Kidney tubule cell (primary cell): ENCODE measurements around the gene FDXR.
"Not testable (repeated sequence)": the region's sequence is repeated elsewhere in the genome, so short reads cannot be mapped to it uniquely, and the experiment has no call there.

ENCODE experiments used
- DNase-seq: peaks from one replicate; pipeline ENCODE4 v3.0.0-alpha.2; 2018; ENCODE audit warnings: low spot score

Gene FDXR

GRCh38 chr17:74871356-74872076 lies 1.3 kb downstream of the FDXR start:
- DNase-seq: no peak

- peak; percentile 43 for DNase-seq
Measured at GRCh38 chr17:74870512-74870911, 2.3 kb downstream of the FDXR start.

DNA sequence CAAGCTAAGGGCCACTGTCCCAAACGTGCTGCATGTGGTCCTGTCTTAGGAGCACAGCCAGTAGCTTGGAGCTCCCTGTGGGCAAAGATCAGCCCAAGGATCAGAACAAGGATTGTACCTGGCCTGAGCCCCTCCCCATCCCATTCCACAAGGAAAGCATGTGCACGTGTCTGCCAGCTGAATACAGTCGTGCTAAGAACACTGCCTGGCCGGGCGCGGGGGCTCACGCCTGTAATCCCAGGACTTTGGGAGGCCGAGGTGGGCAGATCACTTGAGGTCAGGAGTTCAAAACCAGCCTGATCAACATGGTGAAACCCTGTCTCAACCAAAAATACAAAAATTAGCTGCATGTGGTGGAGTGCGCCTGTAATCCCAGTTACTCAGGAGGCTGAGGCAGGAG lies 2.8 kb downstream of the FDXR start:
- DNase-seq: not testable (repeated sequence)

GRCh38 chr17:74868908-74869255 lies 3.9 kb downstream of the FDXR start:
- no peak for DNase-seq

GRCh38 chr17:74868251-74868907 lies 4.4 kb downstream of the FDXR start:
- DNase-seq: no peak

DNA sequence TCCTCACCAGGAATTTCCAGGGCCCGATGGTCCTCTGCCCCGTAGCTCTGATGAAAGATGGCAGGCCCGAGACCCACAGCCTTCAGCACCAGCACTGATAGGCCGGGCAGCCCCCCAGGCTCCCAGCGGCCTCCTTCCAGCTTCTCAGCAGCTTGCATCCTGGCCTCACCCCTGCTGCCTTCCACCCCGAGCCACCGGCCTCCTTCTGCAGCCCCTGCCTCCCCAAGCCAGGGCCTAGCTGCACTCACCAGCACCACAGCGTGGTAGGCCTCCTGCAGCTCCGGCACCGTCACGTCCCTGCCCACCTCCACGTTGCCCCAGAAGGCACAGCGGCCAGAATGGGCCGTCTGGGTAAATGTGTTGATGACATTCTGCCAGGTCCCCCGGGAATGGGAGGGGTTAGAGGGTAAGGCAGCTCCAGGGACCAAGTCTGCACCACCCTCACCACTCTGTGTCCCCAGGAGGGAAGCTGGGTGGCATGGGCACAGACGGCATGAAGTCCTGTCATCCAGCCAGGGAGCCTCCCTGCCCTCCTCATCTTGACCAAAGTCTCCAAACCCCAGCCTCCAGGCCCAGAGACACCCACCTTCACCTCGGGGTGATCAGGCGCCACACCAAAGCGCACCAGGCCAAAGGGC lies 6.5 kb downstream of the FDXR start:
- no peak for DNase-seq

DNA sequence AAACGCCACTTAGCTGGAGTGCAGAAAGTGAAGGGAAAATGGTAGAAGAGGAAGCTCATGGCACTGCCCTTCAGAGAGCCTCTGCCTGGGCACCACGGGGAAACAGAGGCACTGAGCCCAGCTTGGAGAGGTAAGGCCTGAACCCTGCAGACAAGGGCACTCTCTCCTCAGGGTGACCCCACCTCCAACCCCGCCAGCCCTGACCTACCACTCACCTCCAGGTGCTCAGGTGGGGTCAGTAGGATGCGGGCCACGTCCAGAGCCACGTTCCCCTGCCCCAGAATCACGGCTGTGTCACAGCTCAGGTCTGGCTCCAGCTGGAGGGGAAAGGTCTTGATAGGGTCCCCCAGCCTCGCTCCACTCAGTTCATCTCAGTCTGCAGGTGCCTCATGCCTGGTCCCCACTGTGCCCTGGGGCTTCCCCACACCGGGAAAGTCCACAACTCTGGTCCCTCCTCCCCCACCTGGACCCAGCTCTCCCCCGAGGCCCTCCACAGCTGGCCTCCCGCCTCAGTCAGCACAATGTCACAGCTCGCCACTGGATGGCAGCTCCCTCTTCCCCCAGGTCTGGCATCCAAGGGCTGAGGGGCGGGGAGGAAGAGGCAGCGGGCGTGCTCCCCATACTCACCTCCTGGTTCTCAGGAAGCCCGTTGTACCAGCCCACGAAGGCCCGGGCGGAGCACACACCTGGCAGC lies 7.1 kb downstream of the FDXR start:
- DNase-seq: no peak

DNA sequence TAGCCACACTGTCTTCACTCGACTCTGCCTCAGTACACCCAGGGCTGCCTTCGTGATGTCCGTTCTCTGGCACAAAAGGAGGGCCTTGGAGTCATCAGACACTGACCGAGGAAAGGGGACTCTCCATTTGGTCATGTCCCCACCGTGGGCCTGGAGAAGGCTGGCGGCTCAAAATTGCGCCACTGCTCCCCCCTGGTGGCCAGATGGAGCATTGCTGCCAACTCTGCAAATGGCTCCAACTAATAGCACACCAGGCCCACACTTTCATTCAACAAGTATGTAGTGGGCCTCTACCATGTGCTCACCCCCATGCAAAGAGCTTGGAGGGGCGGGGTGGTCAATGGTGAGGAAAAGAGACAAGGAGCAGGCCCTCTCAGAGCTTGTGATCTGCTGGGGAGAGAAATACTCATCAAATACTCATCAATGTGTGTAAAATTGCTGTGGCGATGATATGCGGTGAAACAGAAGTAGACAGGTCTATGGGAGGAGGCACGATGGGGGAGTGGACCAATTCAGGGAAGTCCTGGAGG lies 7.9 kb downstream of the FDXR start:
- peak; percentile 66 for DNase-seq

DNA sequence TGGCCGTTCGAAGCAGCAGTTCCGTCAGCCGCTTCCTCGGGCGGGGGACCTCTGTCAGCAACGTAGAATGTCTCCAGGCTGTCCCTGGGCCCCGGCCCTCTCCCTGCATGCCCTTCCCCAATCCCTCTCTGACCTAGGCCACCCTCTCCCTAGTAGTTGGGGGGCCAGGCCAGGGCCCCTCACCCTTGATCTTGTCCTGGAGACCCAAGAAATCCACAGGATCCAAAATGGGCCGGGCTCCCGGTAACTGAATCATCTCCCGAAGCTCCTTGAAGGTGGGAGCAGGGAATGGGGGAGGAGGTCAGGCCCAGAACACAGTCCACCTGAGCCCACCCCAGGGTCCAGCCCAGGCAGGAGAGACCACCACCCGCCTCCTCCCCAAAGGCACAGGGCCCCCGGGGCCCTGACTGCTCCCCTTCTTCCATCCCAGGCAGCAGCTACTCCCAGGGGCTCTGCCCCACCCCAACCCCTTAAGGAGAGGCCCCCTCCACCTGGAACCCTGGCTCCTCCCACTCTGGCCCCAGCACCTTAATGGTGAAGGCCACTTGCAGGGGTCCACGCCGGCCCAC lies 8.4 kb downstream of the FDXR start:
- no peak for DNase-seq

DNA sequence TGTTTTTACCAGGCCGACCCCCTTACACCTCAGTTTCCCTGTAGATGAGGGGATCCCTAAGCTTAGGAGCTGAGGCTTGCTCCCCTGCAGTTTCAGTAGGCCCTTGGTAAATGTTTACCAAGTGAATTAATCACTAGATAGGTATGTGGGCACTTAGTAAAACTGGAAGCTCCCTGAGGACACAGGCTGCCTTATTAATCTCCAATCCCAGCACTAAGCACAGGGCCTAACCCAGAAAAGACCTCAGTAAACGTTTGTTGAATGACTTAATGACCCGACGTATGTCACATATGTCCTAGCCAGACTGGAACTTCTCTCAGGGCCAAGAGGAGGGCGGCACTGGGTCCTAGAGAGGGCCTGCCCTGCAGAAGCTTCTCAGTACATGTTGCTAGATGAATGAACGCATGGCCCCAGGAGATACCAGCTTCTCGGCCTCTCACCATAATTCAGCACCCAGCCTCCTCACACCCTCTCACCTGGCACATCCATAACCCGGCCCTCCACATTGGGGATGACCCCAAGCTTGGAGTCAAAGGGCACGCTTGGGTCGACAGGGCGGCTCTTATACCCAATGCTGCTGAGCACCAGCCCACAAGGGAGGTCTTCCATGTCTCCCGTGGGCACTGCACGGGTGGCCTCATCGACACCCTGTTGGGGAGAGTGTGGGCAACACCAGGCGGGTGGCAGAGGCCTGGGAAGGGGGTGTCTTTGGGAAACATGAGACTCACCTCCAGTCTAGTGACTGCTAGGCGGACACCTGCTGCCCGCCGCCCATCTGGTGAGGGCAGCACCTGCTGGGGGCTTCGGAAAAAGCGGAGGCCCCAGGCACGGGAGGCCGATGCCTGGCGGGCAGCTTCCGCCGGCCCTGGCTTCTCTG lies 9.1 kb downstream of the FDXR start:
- DNase-seq: no peak

DNA sequence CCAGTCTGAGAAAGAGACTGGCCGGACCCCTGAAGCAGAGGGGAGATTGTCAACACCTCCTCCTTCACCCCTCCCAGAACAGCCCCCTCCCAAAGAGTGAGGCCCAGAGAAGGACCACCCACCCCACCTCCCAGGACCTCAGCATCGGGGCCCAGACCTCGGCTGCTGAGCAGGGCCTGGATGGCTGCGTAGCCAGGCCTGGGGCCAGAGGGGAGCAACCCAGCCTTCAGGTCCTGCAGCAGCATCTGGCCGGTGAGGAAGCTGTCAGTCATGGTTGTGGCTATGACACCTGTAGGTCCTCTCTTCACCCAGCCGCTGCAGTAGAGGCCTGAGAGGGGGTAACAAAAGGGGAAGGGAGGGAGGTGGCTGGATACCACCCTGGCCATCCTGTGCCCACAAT lies 9.9 kb downstream of the FDXR start:
- DNase-seq: no peak

- peak; percentile 33 for DNase-seq
Measured at GRCh38 chr17:74862108-74862901, 10.5 kb downstream of the FDXR start.

- DNase-seq: no peak
Measured at GRCh38 chr17:74861662-74862107, 11.1 kb downstream of the FDXR start.

DNA sequence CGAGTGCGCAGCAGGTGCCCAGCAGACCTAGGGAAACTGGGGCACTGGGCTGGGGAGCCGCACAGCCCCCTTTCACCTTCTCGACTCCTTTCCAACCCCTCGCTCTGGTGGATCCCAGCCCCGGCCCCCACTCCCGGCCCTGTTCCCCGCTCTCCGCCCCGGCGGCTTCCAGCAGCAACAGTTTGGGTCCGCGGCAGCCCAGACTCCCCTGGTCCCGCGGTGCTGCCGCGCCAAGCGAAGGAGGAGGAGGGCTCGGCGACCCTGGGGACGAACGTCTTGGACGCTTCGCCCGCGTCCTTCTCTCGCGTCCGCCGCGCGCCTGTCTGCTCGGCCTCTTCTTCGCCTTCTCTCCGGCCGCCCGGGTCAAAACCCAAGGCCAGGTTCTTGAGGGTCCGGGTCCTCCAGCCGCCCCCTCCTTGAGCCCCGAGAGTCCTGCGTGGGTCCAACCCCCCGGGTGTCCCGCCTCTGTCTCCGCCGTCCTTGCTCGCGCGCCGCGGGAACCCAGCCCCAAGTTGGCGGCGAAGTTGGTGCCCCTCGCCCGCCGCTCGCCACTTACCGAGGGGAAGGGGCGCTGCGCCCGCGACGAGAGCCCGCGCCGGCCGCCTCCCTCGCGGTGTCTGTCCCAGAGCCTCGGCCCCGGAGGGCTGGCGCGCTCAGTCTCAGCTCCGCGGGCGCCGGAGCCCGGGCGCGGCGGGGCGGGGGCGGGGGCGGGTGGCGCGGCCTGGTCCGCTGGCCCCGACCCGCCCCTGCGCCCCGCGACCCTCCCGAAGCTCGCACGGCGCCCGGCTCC lies 11.7 kb downstream of the FDXR start:
- no peak for DNase-seq

DNA sequence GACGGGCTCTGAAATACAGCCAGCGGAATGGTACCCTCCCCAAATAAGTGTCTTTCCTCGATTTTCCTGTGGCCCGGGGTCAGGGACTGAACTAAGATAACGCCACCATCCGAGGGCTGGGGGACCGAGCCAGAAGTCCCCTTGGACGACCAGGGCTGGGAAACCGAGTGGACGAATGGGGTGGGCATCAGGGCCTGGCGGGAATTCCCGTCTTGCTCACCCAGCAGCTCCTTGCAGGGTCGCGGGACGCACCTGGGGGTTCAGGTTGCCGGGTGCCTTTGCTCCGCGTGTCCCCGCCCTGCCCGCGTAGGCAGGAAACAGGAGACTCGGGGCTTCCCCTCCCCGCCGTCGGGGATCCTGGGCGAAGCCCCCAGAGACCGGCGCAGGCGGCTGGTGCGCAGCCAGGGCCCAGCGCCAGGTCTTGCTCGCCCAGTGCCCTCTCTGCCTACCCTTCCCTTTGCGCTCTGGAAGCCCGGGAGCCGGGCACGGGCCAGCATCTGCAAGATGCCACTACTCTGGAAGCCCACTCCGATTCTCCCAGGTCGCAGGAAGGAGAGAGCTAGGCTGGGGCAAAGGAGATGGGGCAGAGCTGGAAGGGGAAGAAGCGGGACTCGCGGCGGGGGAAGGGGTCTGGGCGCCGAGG lies 12.4 kb downstream of the FDXR start:
- DNase-seq: no peak

- DNase-seq: no peak
Measured at GRCh38 chr17:74859459-74860228, 13.2 kb downstream of the FDXR start, which contains the start of gene GRIN2C. GRIN2C (minus strand) TSS chr17:74859885; CDS start chr17:74855092, 4,793 bp downstream.

DNA sequence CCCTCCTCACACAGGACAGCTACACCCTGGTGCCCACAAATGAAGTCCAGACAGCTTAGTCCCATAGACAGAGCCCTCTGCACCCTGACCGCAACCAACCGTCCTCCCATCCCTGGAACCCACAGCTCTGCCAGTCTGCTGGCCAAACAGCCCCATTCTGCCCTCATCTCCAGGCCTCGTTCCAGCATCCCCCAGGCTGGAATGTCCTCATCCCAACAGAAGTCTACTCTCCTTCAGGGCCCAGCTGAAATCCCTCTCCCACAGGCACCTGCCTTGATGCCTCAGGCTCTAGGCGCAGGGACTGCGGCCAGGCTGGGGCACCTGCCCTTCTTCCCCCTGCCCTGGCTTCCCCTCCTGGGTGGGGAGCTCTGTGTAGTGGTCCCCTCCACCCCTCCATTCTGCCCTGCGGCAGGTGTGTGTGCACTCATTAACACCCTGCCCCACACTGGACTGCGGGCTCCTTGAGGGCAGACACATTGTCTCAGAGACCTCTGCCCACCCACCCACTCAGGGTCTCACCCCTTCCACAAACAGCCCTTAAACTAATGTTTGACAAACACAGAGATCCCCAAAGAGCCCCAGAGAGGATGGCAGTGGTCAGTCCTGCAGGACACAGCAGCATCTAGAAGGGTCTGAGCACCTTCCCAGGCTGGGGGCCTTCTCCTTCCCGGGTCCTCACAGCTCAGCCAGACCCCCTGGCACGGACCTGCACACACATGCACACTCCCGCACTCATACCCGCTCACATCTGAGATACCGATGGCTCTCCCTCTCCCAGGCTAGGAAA lies 13.9 kb downstream of the FDXR start:
- DNase-seq: no peak
